ENCODE measurements around the gene SLC1A4.

- TF ChIP-seq CTCF (IDR thresholded peaks at IDR 0.05; ENCODE audit: low read depth, low read length, missing input control) (no peak), TAF1 (conservative IDR thresholded peaks at IDR 0.05) (no peak), GABPA (IDR thresholded peaks at IDR 0.05 in 1 of 2, conservative IDR thresholded peaks at IDR 0.05 in 1 of 2) (no peak), MAX (IDR thresholded peaks at IDR 0.05) (no peak), YY1 (IDR thresholded peaks at IDR 0.05) (no peak), SP1 (IDR thresholded peaks at IDR 0.05) (no peak), NR2F2 (IDR thresholded peaks at IDR 0.05) (no peak)
Measured at GRCh38 chr2:64966017-64966416, 23.2 kb upstream of the SLC1A4 start.

All from liver (tissue), 3 donors.